ENCODE data around the gene COX19.
"Not testable (repeated sequence)": the region's sequence is repeated elsewhere in the genome, so short reads cannot be mapped to it uniquely, and the experiment has no call there.

COX19 gene

GRCh38 chr7:945147-945555, 30.2 kb downstream of the COX19 start:
- peaks cover 30% of the 10 kb centered on the region for H3K4me1 Mint-ChIP-seq
- no peak for DNase-seq (ENCODE audit: low spot score in 2 of 2)
- H3K4me3 Mint-ChIP-seq: no peak overlapping the region
- H3K36me3 Mint-ChIP-seq (ENCODE audit: insufficient read depth): no peaks in the 10 kb centered on the region
- H3K9me3 Mint-ChIP-seq: peaks cover 2% of the 10 kb centered on the region
- no peak for ATAC-seq (replicated peaks; ENCODE audit: extremely low read depth, poor library complexity, severe bottlenecking)
- H3K27me3 Mint-ChIP-seq: no peaks in the 10 kb centered on the region
- H3K27ac Mint-ChIP-seq (ENCODE audit: low read depth): no peak overlapping the region

GRCh38 chr7:944744-945143, 30.6 kb downstream of the COX19 start:
- H3K27ac Mint-ChIP-seq (ENCODE audit: low read depth): no peak overlapping the region

GRCh38 chr7:943793-944192, 31.6 kb downstream of the COX19 start:
- not testable (repeated sequence) for ATAC-seq (replicated peaks; ENCODE audit: extremely low read depth, poor library complexity, severe bottlenecking); H3K27me3 Mint-ChIP-seq; H3K4me3 Mint-ChIP-seq; H3K27ac Mint-ChIP-seq (ENCODE audit: low read depth); H3K36me3 Mint-ChIP-seq (ENCODE audit: insufficient read depth); DNase-seq (ENCODE audit: low spot score in 2 of 2); H3K9me3 Mint-ChIP-seq
- peaks cover 29% of the 10 kb centered on the region for H3K4me1 Mint-ChIP-seq

More at GRCh38 chr7:944744-945143, 30.6 kb downstream of the COX19 start:
- no peaks in the 10 kb centered on the region for H3K27me3 Mint-ChIP-seq
- DNase-seq (ENCODE audit: low spot score in 2 of 2) (no peak), ATAC-seq (replicated peaks; ENCODE audit: extremely low read depth, poor library complexity, severe bottlenecking) (no peak)
- H3K9me3 Mint-ChIP-seq: peaks cover 5% of the 10 kb centered on the region
- no peak overlapping the region for H3K4me3 Mint-ChIP-seq
- no peaks in the 10 kb centered on the region for H3K36me3 Mint-ChIP-seq (ENCODE audit: insufficient read depth)
- H3K4me1 Mint-ChIP-seq: peaks cover 35% of the 10 kb centered on the region

GRCh38 chr7:940599-941408, 34.5 kb downstream of the COX19 start:
- peak overlapping the region; percentile 87 for H3K27ac Mint-ChIP-seq (ENCODE audit: low read depth)
- no peak overlapping the region for H3K4me3 Mint-ChIP-seq
- peaks cover 31% of the 10 kb centered on the region for H3K4me1 Mint-ChIP-seq
- DNase-seq (ENCODE audit: low spot score in 2 of 2): no peak
- H3K27me3 Mint-ChIP-seq: no peaks in the 10 kb centered on the region
- H3K9me3 Mint-ChIP-seq: peaks cover 5% of the 10 kb centered on the region
- H3K36me3 Mint-ChIP-seq (ENCODE audit: insufficient read depth): peaks cover 6% of the 10 kb centered on the region
- no peak for ATAC-seq (replicated peaks; ENCODE audit: extremely low read depth, poor library complexity, severe bottlenecking)

GRCh38 chr7:939843-940242, 35.5 kb downstream of the COX19 start:
- Mint-ChIP-seq H3K27me3 (no peaks in the 10 kb centered on the region), H3K4me3 (no peak overlapping the region), H3K27ac (ENCODE audit: low read depth) (peak overlapping the region; percentile 83), H3K36me3 (ENCODE audit: insufficient read depth) (peaks cover 6% of the 10 kb centered on the region), H3K4me1 (peaks cover 32% of the 10 kb centered on the region), H3K9me3 (peaks cover 5% of the 10 kb centered on the region)
- DNase-seq (ENCODE audit: low spot score in 2 of 2): no peak
- ATAC-seq (replicated peaks; ENCODE audit: extremely low read depth, poor library complexity, severe bottlenecking): no peak

GRCh38 chr7:938546-939185, 36.7 kb downstream of the COX19 start:
- DNase-seq (ENCODE audit: low spot score in 2 of 2) (no peak), ATAC-seq (replicated peaks; ENCODE audit: extremely low read depth, poor library complexity, severe bottlenecking) (no peak)
- Mint-ChIP-seq H3K4me3 (no peak overlapping the region), H3K9me3 (peaks cover 5% of the 10 kb centered on the region), H3K36me3 (ENCODE audit: insufficient read depth) (peaks cover 6% of the 10 kb centered on the region), H3K4me1 (peaks cover 32% of the 10 kb centered on the region), H3K27ac (ENCODE audit: low read depth) (no peak overlapping the region), H3K27me3 (no peaks in the 10 kb centered on the region)

GRCh38 chr7:937856-938484, 37.4 kb downstream of the COX19 start:
- Mint-ChIP-seq H3K27me3 (no peaks in the 10 kb centered on the region), H3K4me1 (peaks cover 32% of the 10 kb centered on the region), H3K27ac (ENCODE audit: low read depth) (no peak overlapping the region), H3K36me3 (ENCODE audit: insufficient read depth) (peaks cover 6% of the 10 kb centered on the region), H3K9me3 (peaks cover 5% of the 10 kb centered on the region), H3K4me3 (no peak overlapping the region)
- no peak for DNase-seq (ENCODE audit: low spot score in 2 of 2)
- no peak for ATAC-seq (replicated peaks; ENCODE audit: extremely low read depth, poor library complexity, severe bottlenecking)

GRCh38 chr7:936386-937054, 38.8 kb downstream of the COX19 start:
- ATAC-seq (replicated peaks; ENCODE audit: extremely low read depth, poor library complexity, severe bottlenecking) (no peak), DNase-seq (ENCODE audit: low spot score in 2 of 2) (no peak)
- Mint-ChIP-seq H3K9me3 (peaks cover 5% of the 10 kb centered on the region), H3K27ac (ENCODE audit: low read depth) (peak overlapping the region; percentile 46), H3K36me3 (ENCODE audit: insufficient read depth) (peaks cover 8% of the 10 kb centered on the region), H3K4me3 (peak overlapping the region; percentile 13), H3K4me1 (peaks cover 25% of the 10 kb centered on the region), H3K27me3 (no peaks in the 10 kb centered on the region)

- peak overlapping the region; percentile 13 for H3K4me3 Mint-ChIP-seq
- no peaks in the 10 kb centered on the region for H3K27me3 Mint-ChIP-seq
- H3K9me3 Mint-ChIP-seq: peaks cover 5% of the 10 kb centered on the region
- DNase-seq (ENCODE audit: low spot score in 2 of 2): no peak
- ATAC-seq (replicated peaks; ENCODE audit: extremely low read depth, poor library complexity, severe bottlenecking): no peak
- peak overlapping the region; percentile 53 for H3K27ac Mint-ChIP-seq (ENCODE audit: low read depth)
- peaks cover 8% of the 10 kb centered on the region for H3K36me3 Mint-ChIP-seq (ENCODE audit: insufficient read depth)
- H3K4me1 Mint-ChIP-seq: peaks cover 20% of the 10 kb centered on the region
Observed at GRCh38 chr7:935874-936385, 39.4 kb downstream of the COX19 start.

- H3K27ac Mint-ChIP-seq (ENCODE audit: low read depth): peak overlapping the region; percentile 53
- ATAC-seq (replicated peaks; ENCODE audit: extremely low read depth, poor library complexity, severe bottlenecking): no peak
- H3K9me3 Mint-ChIP-seq: peaks cover 4% of the 10 kb centered on the region
- DNase-seq (ENCODE audit: low spot score in 2 of 2): no peak
- H3K36me3 Mint-ChIP-seq (ENCODE audit: insufficient read depth): peaks cover 8% of the 10 kb centered on the region
- no peak overlapping the region for H3K4me3 Mint-ChIP-seq
- H3K27me3 Mint-ChIP-seq: no peaks in the 10 kb centered on the region
- peaks cover 18% of the 10 kb centered on the region for H3K4me1 Mint-ChIP-seq
Observed at GRCh38 chr7:935164-935873, 40.0 kb downstream of the COX19 start.

- no peaks in the 10 kb centered on the region for H3K9me3 Mint-ChIP-seq
- no peaks in the 10 kb centered on the region for H3K27me3 Mint-ChIP-seq
- peaks cover 12% of the 10 kb centered on the region for H3K36me3 Mint-ChIP-seq (ENCODE audit: insufficient read depth)
- DNase-seq (ENCODE audit: low spot score in 2 of 2): no peak
- peaks cover 18% of the 10 kb centered on the region for H3K4me1 Mint-ChIP-seq
- no peak overlapping the region for H3K27ac Mint-ChIP-seq (ENCODE audit: low read depth)
- no peak overlapping the region for H3K4me3 Mint-ChIP-seq
- ATAC-seq (replicated peaks; ENCODE audit: extremely low read depth, poor library complexity, severe bottlenecking): no peak
Observed at GRCh38 chr7:934469-935163, 40.7 kb downstream of the COX19 start.

Measured in central memory CD8-positive, alpha-beta T cell (primary cell).